ENCODE results near the gene SIX5.

DNA sequence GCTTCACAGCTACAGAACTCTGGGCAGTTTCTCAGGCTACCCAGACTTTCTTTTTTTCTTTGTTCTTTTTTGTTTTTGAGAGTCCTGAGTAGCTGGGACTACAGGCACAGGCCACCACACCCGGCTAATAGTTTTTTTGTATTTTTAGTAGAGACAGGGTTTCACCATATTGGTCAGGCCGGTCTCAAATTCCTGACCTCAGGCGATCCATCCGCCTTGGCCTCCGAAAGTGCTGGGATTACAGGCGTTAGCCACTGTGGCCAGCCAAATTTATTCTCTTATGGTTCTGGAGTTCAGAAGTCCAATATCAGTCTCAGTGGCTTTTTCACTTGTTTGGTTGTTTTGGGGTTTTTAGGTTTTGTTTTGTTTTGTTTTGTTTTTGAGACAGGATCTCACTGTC, 23.4 kb downstream of the SIX5 start:
- TF ChIP-seq FOXK2 (IDR thresholded peaks at IDR 0.05), result no peak
- TF ChIP-seq FOXA1 (IDR thresholded peaks at IDR 0.05), result no peak
- no peak for TF ChIP-seq ARNT (IDR thresholded peaks at IDR 0.05)
- TF ChIP-seq FOXM1 (IDR thresholded peaks at IDR 0.05; ENCODE audit: borderline replicate concordance), result no peak
- no peak for TF ChIP-seq NFRKB (IDR thresholded peaks at IDR 0.05)
- TF ChIP-seq SP1 (IDR thresholded peaks at IDR 0.05), result no peak
- no peak for TF ChIP-seq ELF4 (IDR thresholded peaks at IDR 0.05)
- no peak for TF ChIP-seq TARDBP (IDR thresholded peaks at IDR 0.05)
- no peak for TF ChIP-seq HDGF (IDR thresholded peaks at IDR 0.05; ENCODE audit: borderline replicate concordance)
- no peak for TF ChIP-seq BHLHE40 (IDR thresholded peaks at IDR 0.05; ENCODE audit: borderline replicate concordance)
- no peak for TF ChIP-seq ZNF384 (IDR thresholded peaks at IDR 0.05)
- TF ChIP-seq SUZ12 (IDR thresholded peaks at IDR 0.05), result no peak
- no peak for TF ChIP-seq LEF1 (IDR thresholded peaks at IDR 0.05; ENCODE audit: borderline replicate concordance)

Data from HEK293T (cell line).